OCI-LY1 (cell line): ENCODE measurements around the gene PDE6B.

Source experiments
- EZH2 ChIP-seq: fragments of 200-600 bp; sonication (generic), shearing (Covaris generic); IDR thresholded peaks from 2 replicates; pipeline ENCODE4 v1.8.0; 2017; ENCODE audit warnings: borderline replicate concordance, mixed run types, mild to moderate bottlenecking, antibody characterized with exemption, low read length, moderate library complexity, mixed read lengths
- TF ChIP-seq, protein P1 (sequence below): fragments of 200-600 bp; sonication (generic), shearing (Covaris generic); IDR thresholded peaks from 2 replicates; pipeline ENCODE4 v1.5.1; 2017; ENCODE audit warnings: mild to moderate bottlenecking, antibody characterized with exemption, low read length, moderate library complexity, mixed read lengths

DNA sequence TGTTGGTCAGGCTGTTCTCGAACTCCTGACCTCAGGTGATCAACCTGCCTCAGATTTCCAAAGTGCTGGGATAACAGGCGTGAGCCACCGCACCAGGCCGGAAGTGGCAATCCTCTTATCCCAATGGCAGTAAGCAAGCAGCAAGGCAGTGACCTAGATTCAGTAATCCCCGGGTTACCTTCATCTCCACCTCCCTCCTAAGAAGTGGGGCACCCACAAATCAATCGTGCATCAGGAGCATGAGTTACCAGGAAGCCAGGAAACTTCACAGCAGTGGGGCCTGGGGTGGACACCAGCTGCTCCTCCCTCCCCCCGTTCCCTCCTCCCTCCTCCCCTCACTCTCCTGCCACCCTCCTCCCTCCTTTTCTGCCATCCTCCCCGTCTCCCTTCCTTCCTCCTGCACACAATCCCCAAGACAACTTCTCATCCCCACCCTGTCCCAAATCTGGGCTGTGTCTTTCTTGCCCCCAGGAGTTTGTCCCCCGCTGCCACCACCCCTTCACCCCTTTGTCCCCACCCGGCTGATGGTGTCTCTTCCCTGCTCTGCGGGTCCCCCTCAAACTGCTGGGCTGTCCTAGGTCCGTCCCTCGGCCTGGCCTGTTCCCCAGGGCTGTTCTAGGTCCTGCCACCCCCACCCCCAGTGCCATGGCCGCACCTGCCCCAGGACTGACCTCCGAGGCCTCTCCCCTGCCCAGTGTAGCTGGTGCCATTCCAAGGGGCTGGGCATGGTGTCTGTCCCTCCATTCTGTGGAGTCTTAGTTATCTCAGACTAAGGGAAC lies 2.2 kb downstream of the PDE6B start:
- TF ChIP-seq, protein P1, sequence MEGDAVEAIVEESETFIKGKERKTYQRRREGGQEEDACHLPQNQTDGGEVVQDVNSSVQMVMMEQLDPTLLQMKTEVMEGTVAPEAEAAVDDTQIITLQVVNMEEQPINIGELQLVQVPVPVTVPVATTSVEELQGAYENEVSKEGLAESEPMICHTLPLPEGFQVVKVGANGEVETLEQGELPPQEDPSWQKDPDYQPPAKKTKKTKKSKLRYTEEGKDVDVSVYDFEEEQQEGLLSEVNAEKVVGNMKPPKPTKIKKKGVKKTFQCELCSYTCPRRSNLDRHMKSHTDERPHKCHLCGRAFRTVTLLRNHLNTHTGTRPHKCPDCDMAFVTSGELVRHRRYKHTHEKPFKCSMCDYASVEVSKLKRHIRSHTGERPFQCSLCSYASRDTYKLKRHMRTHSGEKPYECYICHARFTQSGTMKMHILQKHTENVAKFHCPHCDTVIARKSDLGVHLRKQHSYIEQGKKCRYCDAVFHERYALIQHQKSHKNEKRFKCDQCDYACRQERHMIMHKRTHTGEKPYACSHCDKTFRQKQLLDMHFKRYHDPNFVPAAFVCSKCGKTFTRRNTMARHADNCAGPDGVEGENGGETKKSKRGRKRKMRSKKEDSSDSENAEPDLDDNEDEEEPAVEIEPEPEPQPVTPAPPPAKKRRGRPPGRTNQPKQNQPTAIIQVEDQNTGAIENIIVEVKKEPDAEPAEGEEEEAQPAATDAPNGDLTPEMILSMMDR, result no peak
- no peak for TF ChIP-seq EZH2
